Adrenal gland (tissue), 5 donors: Measurements from ENCODE around the gene SETBP1.

Experiments
- POLR2A ChIP-seq, 2 donors: fragments of 450-650 bp; IDR thresholded peaks; one replicate each; pipeline ENCODE4 v1.6.1; 2017; ENCODE audit warnings: antibody characterized with exemption in 2 of 2, mild to moderate bottlenecking in 2 of 2, moderate library complexity in 1 of 2
- TF ChIP-seq, protein P1 (sequence below), 6 experiments: fragments of 450-650 bp in 4 of 6; fragments of 200-600 bp in 2 of 6; sonication (generic) in 1 of 6; IDR thresholded peaks; 1 replicate in 5 of 6; 2 replicates in 1 of 6; pipeline versions ENCODE4 v1.5.1 to v1.8.0; 2016 to 2021; ENCODE audit warnings: antibody characterized with exemption in 6 of 6, mild to moderate bottlenecking in 2 of 6, moderate library complexity in 1 of 6
- donor health status: DM: no; HTN: no; CAD: no.

DNA sequence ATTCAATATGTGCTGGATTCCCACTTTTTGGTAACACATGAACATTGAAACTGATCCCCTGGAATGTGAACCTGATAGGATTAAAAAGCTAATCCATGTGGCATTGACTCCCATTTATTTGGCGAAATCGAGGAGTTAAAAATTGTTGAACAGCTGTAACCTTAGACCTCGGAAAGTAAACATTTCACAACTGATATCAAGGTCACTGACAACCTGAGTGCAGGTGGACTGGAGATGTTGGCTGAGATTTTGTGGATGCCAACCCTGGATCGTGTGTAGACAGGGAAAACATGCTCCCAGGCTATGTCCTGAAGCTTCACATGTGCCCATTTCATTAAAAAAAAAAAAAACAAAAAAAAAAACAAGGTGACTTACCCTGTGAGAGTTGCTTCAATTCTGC lies 204.8 kb downstream of the SETBP1 start:
- TF ChIP-seq, protein P1, sequence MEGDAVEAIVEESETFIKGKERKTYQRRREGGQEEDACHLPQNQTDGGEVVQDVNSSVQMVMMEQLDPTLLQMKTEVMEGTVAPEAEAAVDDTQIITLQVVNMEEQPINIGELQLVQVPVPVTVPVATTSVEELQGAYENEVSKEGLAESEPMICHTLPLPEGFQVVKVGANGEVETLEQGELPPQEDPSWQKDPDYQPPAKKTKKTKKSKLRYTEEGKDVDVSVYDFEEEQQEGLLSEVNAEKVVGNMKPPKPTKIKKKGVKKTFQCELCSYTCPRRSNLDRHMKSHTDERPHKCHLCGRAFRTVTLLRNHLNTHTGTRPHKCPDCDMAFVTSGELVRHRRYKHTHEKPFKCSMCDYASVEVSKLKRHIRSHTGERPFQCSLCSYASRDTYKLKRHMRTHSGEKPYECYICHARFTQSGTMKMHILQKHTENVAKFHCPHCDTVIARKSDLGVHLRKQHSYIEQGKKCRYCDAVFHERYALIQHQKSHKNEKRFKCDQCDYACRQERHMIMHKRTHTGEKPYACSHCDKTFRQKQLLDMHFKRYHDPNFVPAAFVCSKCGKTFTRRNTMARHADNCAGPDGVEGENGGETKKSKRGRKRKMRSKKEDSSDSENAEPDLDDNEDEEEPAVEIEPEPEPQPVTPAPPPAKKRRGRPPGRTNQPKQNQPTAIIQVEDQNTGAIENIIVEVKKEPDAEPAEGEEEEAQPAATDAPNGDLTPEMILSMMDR (IDR thresholded peaks at IDR 0.05): no peak
- no peak for TF ChIP-seq POLR2A (IDR thresholded peaks at IDR 0.05)
